HG02981 (cell line): ENCODE data around the gene ARSH.
A peak's percentile ranks its signal among the peaks of the same experiment; 100 is the strongest.
"Not testable (repeated sequence)": the region's sequence is repeated elsewhere in the genome, so short reads cannot be mapped to it uniquely, and the experiment has no call there.

ENCODE experiments used
- ATAC-seq: cut with Tn5 transposase; IDR thresholded peaks from one replicate; pipeline ENCODE4 v1.9.1; 2021; ENCODE audit warnings: mild to moderate bottlenecking, moderate library complexity; ENCODE audit not compliant: unreplicated experiment

Gene ARSH, protein sequence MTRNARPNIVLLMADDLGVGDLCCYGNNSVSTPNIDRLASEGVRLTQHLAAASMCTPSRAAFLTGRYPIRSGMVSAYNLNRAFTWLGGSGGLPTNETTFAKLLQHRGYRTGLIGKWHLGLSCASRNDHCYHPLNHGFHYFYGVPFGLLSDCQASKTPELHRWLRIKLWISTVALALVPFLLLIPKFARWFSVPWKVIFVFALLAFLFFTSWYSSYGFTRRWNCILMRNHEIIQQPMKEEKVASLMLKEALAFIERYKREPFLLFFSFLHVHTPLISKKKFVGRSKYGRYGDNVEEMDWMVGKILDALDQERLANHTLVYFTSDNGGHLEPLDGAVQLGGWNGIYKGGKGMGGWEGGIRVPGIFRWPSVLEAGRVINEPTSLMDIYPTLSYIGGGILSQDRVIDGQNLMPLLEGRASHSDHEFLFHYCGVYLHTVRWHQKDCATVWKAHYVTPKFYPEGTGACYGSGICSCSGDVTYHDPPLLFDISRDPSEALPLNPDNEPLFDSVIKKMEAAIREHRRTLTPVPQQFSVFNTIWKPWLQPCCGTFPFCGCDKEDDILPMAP

DNA sequence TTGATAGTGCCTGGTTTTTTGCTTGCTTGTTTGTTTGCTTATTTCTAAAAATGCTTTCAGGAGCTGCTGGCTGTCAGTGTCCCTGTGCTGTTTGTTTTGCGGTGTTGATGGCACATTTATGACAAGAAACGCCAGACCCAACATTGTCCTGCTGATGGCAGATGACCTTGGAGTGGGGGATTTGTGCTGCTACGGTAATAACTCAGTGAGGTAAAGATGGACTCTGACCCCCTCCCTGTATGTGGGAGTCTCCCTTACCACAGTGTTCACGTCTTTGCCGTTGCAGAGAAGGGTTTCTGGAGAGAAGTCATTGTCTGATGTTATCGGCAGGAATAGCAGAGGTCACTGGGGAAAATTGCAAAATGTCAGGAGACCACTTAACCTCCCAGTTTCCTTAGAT is at the start of gene ARSH:
Gene ARSH, plus strand, starts transcription at position 52 of the 400 bp plus-strand sequence. Its CDS starts 67 bp downstream, at position 119.
- ATAC-seq = no peak

- ATAC-seq = no peak
These were observed 48.1 kb upstream of the ARSH start for GRCh38 chrX:2958199-2958598.

GRCh38 chrX:2960861-2961515 is 45.4 kb upstream of the ARSH start:
- no peak for ATAC-seq

DNA sequence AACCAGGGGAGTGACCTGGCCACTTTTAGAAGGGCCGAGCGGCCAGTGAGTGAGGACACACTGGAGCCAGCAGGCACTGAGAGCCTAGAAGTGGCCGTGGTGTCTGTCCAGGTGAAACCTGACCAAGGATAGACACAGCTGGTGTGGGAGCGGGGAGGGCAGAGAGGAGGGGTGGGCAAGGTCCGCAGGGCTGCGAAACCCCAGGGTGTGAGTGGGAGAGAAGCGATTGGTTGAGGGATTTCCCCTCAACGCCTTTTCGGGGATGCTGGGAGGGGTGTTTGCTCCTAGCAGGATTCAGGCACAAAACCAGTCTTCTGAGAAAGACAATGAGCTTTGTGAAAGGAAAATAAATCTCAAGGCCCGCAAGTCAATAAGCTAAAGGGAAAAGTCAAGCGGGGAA is 44.0 kb upstream of the ARSH start:
- no peak for ATAC-seq

- ATAC-seq = not testable (repeated sequence)
These were observed 42.9 kb upstream of the ARSH start for GRCh38 chrX:2963449-2963848.

DNA sequence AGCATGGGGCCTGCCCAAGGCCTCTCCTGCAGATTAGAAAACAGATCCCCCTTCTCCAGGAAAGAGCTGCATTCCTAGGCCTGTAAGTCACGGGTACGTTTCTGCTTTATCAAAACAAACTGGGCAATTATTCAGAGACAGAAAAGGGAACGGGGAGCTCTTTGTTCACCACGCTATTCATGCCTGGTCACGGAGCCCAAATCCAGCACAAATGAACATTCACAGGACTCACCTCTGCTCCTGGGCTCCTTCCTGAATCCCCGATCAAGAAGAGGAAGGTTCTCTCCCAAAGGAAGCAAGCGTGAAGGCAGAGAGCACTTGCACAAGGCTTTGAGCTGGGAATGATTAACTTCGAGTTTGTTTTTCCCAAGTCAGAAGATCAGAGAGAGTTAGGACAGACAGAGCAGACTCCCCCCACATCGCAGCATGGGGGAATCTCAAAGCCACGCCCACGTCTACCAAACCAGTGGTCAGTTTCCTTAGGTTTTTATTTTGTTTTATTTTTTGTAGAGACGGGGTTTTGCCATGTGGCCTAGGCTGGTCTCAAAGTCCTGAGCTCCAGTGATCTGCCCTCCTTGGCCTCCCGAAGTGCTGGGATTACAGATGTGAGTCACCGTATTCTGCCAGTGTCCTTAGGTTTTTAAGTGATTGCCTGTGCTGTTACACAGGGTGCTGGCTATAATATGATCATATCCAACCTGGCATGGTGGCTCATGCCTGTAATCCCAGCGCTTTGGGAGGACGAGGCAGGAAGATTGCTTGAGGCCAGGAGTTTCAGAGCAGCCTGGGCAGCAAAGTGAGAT is 42.2 kb upstream of the ARSH start:
- ATAC-seq = not testable (repeated sequence)

- ATAC-seq = peak; percentile 67
These were observed 40.4 kb upstream of the ARSH start for GRCh38 chrX:2965965-2966364.

DNA sequence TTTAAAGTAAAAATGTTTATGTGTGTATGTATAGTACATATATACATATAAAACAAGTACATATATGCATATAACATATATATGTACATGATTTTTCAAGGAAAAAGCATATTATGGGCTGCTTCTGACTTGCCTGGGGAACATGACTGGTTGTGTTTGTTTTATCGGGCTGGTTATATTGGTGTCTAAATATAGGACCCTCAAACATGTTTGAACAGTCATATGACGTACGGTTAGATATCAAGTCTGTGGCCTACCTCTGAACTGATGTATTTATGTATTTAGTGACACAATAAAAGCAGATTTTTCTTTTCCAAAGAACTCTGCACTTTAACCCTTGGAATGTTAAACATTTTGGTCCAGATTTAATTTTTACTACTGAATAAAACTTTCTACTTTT is 39.3 kb upstream of the ARSH start:
- no peak for ATAC-seq

- no peak for ATAC-seq
These were observed 38.8 kb upstream of the ARSH start for GRCh38 chrX:2967584-2967983.

GRCh38 chrX:2967998-2968909 is 38.1 kb upstream of the ARSH start:
- ATAC-seq = no peak

GRCh38 chrX:2969021-2969420 is 37.3 kb upstream of the ARSH start:
- ATAC-seq = no peak

- no peak for ATAC-seq
These were observed 34.0 kb upstream of the ARSH start for GRCh38 chrX:2972391-2972790.

DNA sequence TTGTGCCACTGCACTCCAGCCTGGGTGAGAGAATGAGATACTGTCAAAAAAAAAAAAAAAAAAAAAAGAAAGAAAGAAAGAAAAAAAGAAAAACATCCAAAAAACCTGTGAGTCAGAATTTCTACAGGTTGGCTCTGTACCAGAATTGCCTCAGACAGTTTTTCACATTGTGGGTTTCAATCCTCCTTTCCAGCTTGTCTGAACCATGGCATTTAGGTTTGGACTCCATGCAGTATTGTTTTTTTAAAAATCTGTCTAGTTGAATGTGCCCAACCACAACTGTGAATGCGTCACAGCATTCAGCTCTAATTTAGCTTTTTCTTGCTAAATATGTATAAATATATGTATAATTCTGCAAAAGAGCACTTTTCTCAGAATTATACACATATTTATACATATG is 31.4 kb upstream of the ARSH start:
- no peak for ATAC-seq

DNA sequence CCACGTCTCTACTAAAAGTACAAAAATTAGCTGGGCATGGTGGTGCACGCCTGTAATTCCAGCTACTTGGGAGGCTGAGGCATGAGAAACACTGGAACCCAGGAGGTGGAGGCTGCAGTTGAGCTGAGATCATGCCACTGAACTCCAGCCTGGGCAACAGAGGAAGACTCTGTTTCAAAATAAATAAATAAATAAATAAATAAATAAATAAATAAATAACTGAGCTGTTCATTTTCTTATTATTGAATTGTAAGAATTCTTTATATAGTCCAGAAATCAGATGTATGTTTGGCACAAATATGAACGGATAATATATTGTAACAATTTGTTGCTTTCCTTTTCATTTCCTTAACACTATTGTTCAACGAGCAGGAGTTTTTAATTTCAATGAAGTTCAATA is 27.7 kb upstream of the ARSH start:
- not testable (repeated sequence) for ATAC-seq

- no peak for ATAC-seq
These were observed 22.0 kb upstream of the ARSH start for GRCh38 chrX:2984342-2984741.

DNA sequence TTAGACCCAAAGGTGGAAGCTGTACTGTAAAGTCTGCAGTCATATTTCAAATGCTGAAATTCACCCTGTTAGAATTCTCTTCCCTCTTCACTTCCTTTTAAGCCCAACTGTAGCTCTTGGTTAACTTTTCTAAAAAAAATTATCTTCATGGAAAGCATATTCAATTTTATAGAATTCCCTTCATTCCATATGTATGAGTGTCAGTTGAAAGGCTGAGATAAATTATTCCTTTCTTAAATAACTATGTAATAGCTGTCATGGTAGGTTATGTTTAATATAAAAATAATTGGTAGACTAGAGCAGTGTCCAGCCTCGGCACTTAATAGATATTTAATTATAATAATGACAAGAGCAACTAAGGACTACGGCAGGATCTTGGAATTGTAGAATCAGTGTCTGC is 16.8 kb upstream of the ARSH start:
- no peak for ATAC-seq

GRCh38 chrX:3010532-3010931 is 4.2 kb downstream of the ARSH start:
- no peak for ATAC-seq

GRCh38 chrX:3017492-3017891 is 11.1 kb downstream of the ARSH start:
- ATAC-seq = no peak

GRCh38 chrX:3024176-3024575 is 17.8 kb downstream of the ARSH start:
- ATAC-seq = no peak
